NCI-H526 treated with DMSO at 0.1 percent for 48 hours (cell line): ENCODE data around the gene CCDC7.
A peak's percentile ranks its signal among the peaks of the same experiment; 100 is the strongest.
"Not testable (repeated sequence)": the region's sequence is repeated elsewhere in the genome, so short reads cannot be mapped to it uniquely, and the experiment has no call there.

Experiments
- DNase-seq: peaks from one replicate; lab custom pipeline; 2025; lab: John Stamatoyannopoulos, UW

Gene CCDC7

GRCh38 chr10:32577448-32577847, 131.5 kb downstream of the CCDC7 start:
- no peak for DNase-seq

GRCh38 chr10:32582946-32583345, 137.0 kb downstream of the CCDC7 start:
- DNase-seq, result no peak

GRCh38 chr10:32598022-32598421, 152.1 kb downstream of the CCDC7 start:
- not testable (repeated sequence) for DNase-seq

GRCh38 chr10:32600317-32600716, 154.4 kb downstream of the CCDC7 start:
- DNase-seq, result no peak

- DNase-seq, result not testable (repeated sequence)
Measured at GRCh38 chr10:32601562-32601961, 155.6 kb downstream of the CCDC7 start.

- DNase-seq, result no peak
Measured at GRCh38 chr10:32605787-32606186, 159.8 kb downstream of the CCDC7 start.

GRCh38 chr10:32610543-32610942, 164.6 kb downstream of the CCDC7 start:
- not testable (repeated sequence) for DNase-seq

- no peak for DNase-seq
Measured at GRCh38 chr10:32616438-32616837, 170.5 kb downstream of the CCDC7 start.

GRCh38 chr10:32618482-32618881, 172.5 kb downstream of the CCDC7 start:
- DNase-seq, result no peak

- no peak for DNase-seq
Measured at GRCh38 chr10:32621969-32622368, 176.0 kb downstream of the CCDC7 start.

- DNase-seq, result no peak
Measured at GRCh38 chr10:32622409-32622808, 176.5 kb downstream of the CCDC7 start.

- no peak for DNase-seq
Measured at GRCh38 chr10:32627183-32627582, 181.2 kb downstream of the CCDC7 start.

GRCh38 chr10:32629910-32630309, 184.0 kb downstream of the CCDC7 start:
- no peak for DNase-seq

GRCh38 chr10:32646535-32646934, 200.6 kb downstream of the CCDC7 start:
- DNase-seq, result no peak

GRCh38 chr10:32650246-32650655, 204.3 kb downstream of the CCDC7 start:
- no peak for DNase-seq

GRCh38 chr10:32657430-32657829, 211.5 kb downstream of the CCDC7 start:
- DNase-seq, result not testable (repeated sequence)

GRCh38 chr10:32661346-32661745, 215.4 kb downstream of the CCDC7 start:
- DNase-seq, result no peak

GRCh38 chr10:32680803-32681557, 235.0 kb downstream of the CCDC7 start:
- no peak for DNase-seq

GRCh38 chr10:32684291-32684690, 238.4 kb downstream of the CCDC7 start:
- no peak for DNase-seq

GRCh38 chr10:32687116-32687515, 241.2 kb downstream of the CCDC7 start:
- DNase-seq, result no peak

GRCh38 chr10:32687546-32687945, 241.6 kb downstream of the CCDC7 start:
- no peak for DNase-seq

GRCh38 chr10:32692174-32692573, 246.2 kb downstream of the CCDC7 start:
- peak; percentile 76 for DNase-seq

GRCh38 chr10:32693441-32693979, 247.6 kb downstream of the CCDC7 start:
- no peak for DNase-seq

GRCh38 chr10:32699683-32700082, 253.7 kb downstream of the CCDC7 start:
- not testable (repeated sequence) for DNase-seq
